Endothelial cell of umbilical vein (primary cell): ENCODE measurements around the gene TLR6.

Experiments
- CTCF ChIP-seq, 2 donors: IDR thresholded peaks; 1 replicate in 1 of 2; 2 replicates in 1 of 2; pipeline ENCODE4 v1.5.1; 2011; ENCODE audit warnings: low read length in 2 of 2, mild to moderate bottlenecking in 2 of 2, moderate library complexity in 2 of 2, control low read depth in 1 of 2, inconsistent platforms in 1 of 2, low read depth in 1 of 2; ENCODE audit not compliant: insufficient read depth in 1 of 2; ENCODE audit errors: extremely low read depth in 1 of 2
- EZH2 ChIP-seq: IDR thresholded peaks from 2 replicates; pipeline ENCODE4 v1.6.1; 2012; ENCODE audit warnings: borderline replicate concordance, low read depth, mild to moderate bottlenecking, moderate library complexity, low read length, inconsistent platforms; ENCODE audit not compliant: severe bottlenecking
- POLR2A ChIP-seq: IDR thresholded peaks from 2 replicates; pipeline ENCODE4 v1.6.1; 2012; ENCODE audit warnings: low read depth, mild to moderate bottlenecking, control low read depth, low read length

- TF ChIP-seq EZH2 (no peak), POLR2A (peak; percentile 57), CTCF (IDR thresholded peaks at IDR 0.05; ENCODE audit: extremely low read depth in 1 of 2, insufficient read depth in 1 of 2, low read depth in 1 of 2, low read length in 2 of 2) (no peak)
Measured at GRCh38 chr4:38857354-38858096, 908 bp upstream of the TLR6 start.
